Upper lobe of left lung (tissue), 6 donors: Measurements from ENCODE around the gene TTLL12. TPM values are rescaled to one million over a fixed set of nuclear protein-coding genes. Genes with fewer than 3 reads are reported as not detected.
A peak's percentile ranks its signal among the peaks of the same experiment; 100 is the strongest.

ENCODE experiments used
- ATAC-seq, 2 donors: fragments of 200-7000 bp; cut with Tn5 transposase; one replicate each; pipeline ENCODE4 v1.9.1; 2022; ENCODE audit warnings: mild to moderate bottlenecking in 2 of 2, moderate library complexity in 2 of 2; ENCODE audit not compliant: low FRiP score in 2 of 2
- DNase-seq, 2 donors: peaks; one replicate each; pipeline ENCODE4 v3.0.0-alpha.2; 2019 to 2020
- H3K27ac ChIP-seq, 4 donors: fragments of 200-600 bp; sonication (generic); one replicate each; pipeline ENCODE4 v1.5.1; 2016 to 2019
- H3K27me3 ChIP-seq, 4 donors: fragments of 200-600 bp; sonication (generic); one replicate each; pipeline ENCODE4 v1.5.1; 2017 to 2019
- H3K36me3 ChIP-seq, 4 donors: fragments of 200-600 bp; sonication (generic); one replicate each; pipeline ENCODE4 v1.5.1; 2016 to 2019
- H3K4me1 ChIP-seq, 4 donors: fragments of 200-600 bp; sonication (generic); one replicate each; pipeline ENCODE4 v1.5.1; 2018 to 2019
- H3K4me3 ChIP-seq, 4 donors: fragments of 200-600 bp; sonication (generic); one replicate each; pipeline ENCODE4 v1.5.1; 2017 to 2019; ENCODE audit warnings: mild to moderate bottlenecking in 2 of 4, moderate library complexity in 1 of 4
- H3K9me3 ChIP-seq, 4 donors: fragments of 200-600 bp; sonication (generic); one replicate each; pipeline ENCODE4 v1.5.1; 2018 to 2019
- CTCF ChIP-seq, 6 experiments: fragments of 450-650 bp in 4 of 6; fragments of 200-600 bp in 2 of 6; sonication (generic) in 2 of 6; IDR thresholded peaks; one replicate each; pipeline ENCODE4 v1.5.1; 2016 to 2019; ENCODE audit warnings: antibody characterized with exemption in 6 of 6
- EP300 ChIP-seq, 4 donors: sonication (generic); formaldehyde crosslinking; IDR thresholded peaks; one replicate each; pipeline ENCODE4 v1.5.1; 2017; ENCODE audit warnings: antibody characterized with exemption in 4 of 4, control low read depth in 2 of 4
- POLR2A ChIP-seq, 4 donors: fragments of 450-650 bp; IDR thresholded peaks; one replicate each; pipeline ENCODE4 v1.5.1; 2016 to 2017; ENCODE audit warnings: antibody characterized with exemption in 4 of 4, mild to moderate bottlenecking in 2 of 4
- POLR2AphosphoS5 ChIP-seq, 2 donors: sonication (generic); formaldehyde crosslinking; IDR thresholded peaks; one replicate each; pipeline ENCODE4 v1.5.1; 2017; ENCODE audit warnings: antibody characterized with exemption in 2 of 2
- WGBS, 2 donors: methylation state at CpG; one replicate each; pipeline ENCODE4 v1.1.5; 2017 to 2018; 5-methylcytosine and 5-hydroxymethylcytosine counted together
- total RNA-seq, 6 donors: library from RNA; depleted of rRNA in 4 of 6; stranded (reverse); fragments of >200 nt in 4 of 6; gene quantifications; one replicate each; pipeline versions ENCODE4 v1.1.0 to v1.2.1, GENCODE V29; 2016 to 2021
- donor health status: DM: no; HTN: no; CAD: no; lungs with moderate emphysema.
- donor health status: DM: no; HTN: yes; CAD: no; lungs with severe emphysema.

The TTLL12 gene
- total RNA-seq, 6 donors from 2014 or later = 19.6 to 49.2 (median 25.0) TPM

GRCh38 chr22:43228330-43228729 lies 41.4 kb upstream of the TTLL12 start:
- TF ChIP-seq CTCF (IDR thresholded peaks at IDR 0.05) = no peak
- TF ChIP-seq EP300 (IDR thresholded peaks at IDR 0.05) = no peak
- TF ChIP-seq POLR2AphosphoS5 (IDR thresholded peaks at IDR 0.05) = no peak
- TF ChIP-seq POLR2A (IDR thresholded peaks at IDR 0.05) = no peak
- 74 to 80% methylated on average over 8 of the region's 8 CpGs for WGBS, 2 donors
- Histone ChIP-seq H3K4me1 (peaks cover 3 to 5% (median 4%) of the 10 kb centered on the region in 4 donors), H3K36me3 (no peaks in the 10 kb centered on the region), H3K27me3 (no peaks in the 10 kb centered on the region), H3K4me3 (no peak overlapping the region), H3K27ac (no peak overlapping the region), H3K9me3 (no peaks in the 10 kb centered on the region)
- no peak for ATAC-seq
- no peak for DNase-seq

- no peaks in the 10 kb centered on the region for H3K36me3 ChIP-seq
- no peaks in the 10 kb centered on the region for H3K9me3 ChIP-seq
- H3K4me1 ChIP-seq = peaks cover 3 to 9% (median 4%) of the 10 kb centered on the region in 4 donors
- ATAC-seq (no peak), DNase-seq (peak in 1 of 2 donors; percentile 67)
- no peak overlapping the region for H3K27ac ChIP-seq
- WGBS, 2 donors = 81% methylated on average over 17 of the region's 17 CpGs; no CpG with 5 or more reads in 1 of the 2 donors
- H3K27me3 ChIP-seq = no peaks in the 10 kb centered on the region
- TF ChIP-seq POLR2AphosphoS5 (IDR thresholded peaks at IDR 0.05) (peak in 1 of 2 donors; percentile 24), POLR2A (IDR thresholded peaks at IDR 0.05) (no peak)
- no peak overlapping the region for H3K4me3 ChIP-seq
Measured at GRCh38 chr22:43227239-43227630, 40.3 kb upstream of the TTLL12 start.

- Histone ChIP-seq H3K27ac (no peak overlapping the region), H3K4me1 (peaks cover 0 to 11% (median 3%) of the 10 kb centered on the region in 4 donors), H3K36me3 (no peaks in the 10 kb centered on the region), H3K27me3 (no peaks in the 10 kb centered on the region), H3K9me3 (no peaks in the 10 kb centered on the region), H3K4me3 (no peak overlapping the region)
- DNase-seq (peak in 1 of 2 donors; percentile 56), ATAC-seq (peak in 1 of 2 donors; percentile 14)
- TF ChIP-seq CTCF (IDR thresholded peaks at IDR 0.05) (no peak), EP300 (IDR thresholded peaks at IDR 0.05) (no peak), POLR2AphosphoS5 (IDR thresholded peaks at IDR 0.05) (no peak), POLR2A (IDR thresholded peaks at IDR 0.05) (no peak)
- 74% methylated on average over 10 of the region's 19 CpGs for whole genome bisulfite sequencing, 2 donors
Measured at GRCh38 chr22:43226377-43227238, 39.7 kb upstream of the TTLL12 start.

GRCh38 chr22:43225609-43226008 lies 38.7 kb upstream of the TTLL12 start:
- H3K4me3 ChIP-seq = no peak overlapping the region
- H3K4me1 ChIP-seq = peaks cover 0 to 7% (median 0%) of the 10 kb centered on the region in 4 donors
- no peaks in the 10 kb centered on the region for H3K27me3 ChIP-seq
- 91 to 94% methylated on average over 8 of the region's 8 CpGs for WGBS, 2 donors
- H3K9me3 ChIP-seq = no peaks in the 10 kb centered on the region
- no peak for DNase-seq
- H3K36me3 ChIP-seq = no peaks in the 10 kb centered on the region
- TF ChIP-seq CTCF (IDR thresholded peaks at IDR 0.05) (no peak), POLR2AphosphoS5 (IDR thresholded peaks at IDR 0.05) (no peak), EP300 (IDR thresholded peaks at IDR 0.05) (no peak), POLR2A (IDR thresholded peaks at IDR 0.05) (no peak)
- ATAC-seq = no peak
- H3K27ac ChIP-seq = no peak overlapping the region

GRCh38 chr22:43222987-43223386 lies 36.1 kb upstream of the TTLL12 start:
- no peak for ATAC-seq
- no peaks in the 10 kb centered on the region for H3K9me3 ChIP-seq
- no peak for DNase-seq
- peaks cover 0 to 7% (median 0%) of the 10 kb centered on the region in 4 donors for H3K4me1 ChIP-seq
- no peak overlapping the region for H3K4me3 ChIP-seq
- H3K27me3 ChIP-seq = no peaks in the 10 kb centered on the region
- TF ChIP-seq EP300 (IDR thresholded peaks at IDR 0.05) (no peak), POLR2A (IDR thresholded peaks at IDR 0.05) (no peak), CTCF (IDR thresholded peaks at IDR 0.05) (no peak), POLR2AphosphoS5 (IDR thresholded peaks at IDR 0.05) (no peak)
- no peaks in the 10 kb centered on the region for H3K36me3 ChIP-seq
- no peak overlapping the region for H3K27ac ChIP-seq
- WGBS, 2 donors = 86 to 97% methylated on average over 11 to 13 of the region's 13 CpGs
